GM19025 (cell line): Measurements from ENCODE around the gene PRLH.
"Not testable (repeated sequence)": the region's sequence is repeated elsewhere in the genome, so short reads cannot be mapped to it uniquely, and the experiment has no call there.

Experiments used
- ATAC-seq: cut with Tn5 transposase; IDR thresholded peaks from one replicate; pipeline ENCODE4 v1.9.1; 2021; ENCODE audit warnings: mild to moderate bottlenecking, low read depth, moderate library complexity; ENCODE audit not compliant: unreplicated experiment

Gene PRLH

DNA sequence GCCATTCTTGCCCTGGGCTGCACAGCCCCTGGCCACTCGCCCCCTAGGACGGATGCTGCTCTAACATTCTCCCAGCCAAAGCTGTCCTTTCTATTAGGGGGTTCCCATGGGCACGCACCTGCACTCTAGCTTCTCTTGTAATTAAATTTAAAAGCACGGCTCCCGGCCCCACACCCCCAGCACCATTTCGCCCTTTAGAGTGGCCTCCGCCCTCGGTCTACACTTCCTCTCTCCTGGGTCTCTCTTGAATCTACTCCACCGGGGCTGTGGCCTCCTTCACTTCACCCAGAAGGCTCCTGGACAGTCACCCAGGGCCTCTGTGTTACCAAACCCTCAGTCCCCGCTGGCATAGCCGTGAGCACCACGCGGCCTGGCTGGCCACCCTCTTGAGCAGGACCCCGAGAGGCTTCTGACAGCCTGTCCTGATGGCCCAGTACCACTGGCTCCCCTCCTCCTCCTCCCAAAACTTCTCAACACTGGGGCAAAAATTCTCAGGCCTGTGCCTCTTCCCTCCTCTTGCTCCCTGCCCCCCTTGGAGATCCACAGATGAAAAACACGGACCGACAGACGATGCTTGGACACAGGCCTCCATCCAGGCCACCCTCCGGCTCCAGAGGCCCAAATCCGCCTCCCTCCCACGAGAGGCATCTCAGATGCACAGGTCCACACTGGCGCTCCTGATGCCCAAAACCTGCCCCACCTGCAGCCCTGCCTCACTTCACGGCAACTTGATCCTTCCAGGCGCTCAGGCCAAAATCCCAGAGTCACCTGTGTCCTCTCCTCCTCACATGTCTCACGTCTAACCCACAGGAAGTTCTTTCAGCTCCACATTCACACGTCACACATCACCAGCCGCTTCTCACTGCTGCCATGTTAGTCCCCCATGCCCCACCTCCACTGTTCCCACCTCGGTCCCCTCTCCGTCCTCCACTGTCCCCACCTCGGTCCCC, 31.1 kb downstream of the PRLH start:
- ATAC-seq = no peak

DNA sequence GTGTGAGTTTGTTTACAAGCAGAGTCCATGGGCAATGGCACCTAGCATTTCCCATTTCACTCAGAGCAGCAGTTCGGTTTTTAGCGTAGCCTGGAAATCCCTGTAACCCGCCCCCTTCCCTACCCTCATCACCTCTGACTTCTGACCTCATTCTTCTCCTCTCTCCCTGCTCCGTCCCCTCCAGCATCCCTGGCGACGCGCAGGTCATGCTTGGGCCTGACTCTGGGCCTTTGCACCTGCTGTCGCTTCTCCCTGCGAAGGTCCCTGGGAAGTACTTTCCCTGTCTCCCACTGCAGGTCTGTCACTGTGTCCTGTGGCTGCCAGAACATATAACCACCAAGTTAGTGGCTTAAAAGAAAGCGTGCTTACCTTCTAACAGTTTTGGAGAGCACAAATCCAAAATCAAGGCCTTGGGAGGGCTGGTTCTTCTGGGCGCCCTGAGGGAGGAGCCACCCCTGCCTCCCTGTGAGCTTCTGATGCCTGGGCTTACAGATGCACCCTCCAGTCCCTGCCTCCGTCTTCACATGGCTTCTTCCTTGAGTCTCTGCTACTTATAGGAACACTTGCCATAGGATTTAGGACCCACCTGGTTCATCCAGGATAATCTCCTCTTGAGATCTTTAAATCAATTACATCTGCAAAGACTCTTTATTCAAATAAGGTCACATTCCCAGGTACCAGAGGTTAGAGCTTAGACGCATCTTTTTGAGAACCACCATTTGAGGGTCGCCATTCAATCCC, 32.3 kb downstream of the PRLH start:
- ATAC-seq = no peak

DNA sequence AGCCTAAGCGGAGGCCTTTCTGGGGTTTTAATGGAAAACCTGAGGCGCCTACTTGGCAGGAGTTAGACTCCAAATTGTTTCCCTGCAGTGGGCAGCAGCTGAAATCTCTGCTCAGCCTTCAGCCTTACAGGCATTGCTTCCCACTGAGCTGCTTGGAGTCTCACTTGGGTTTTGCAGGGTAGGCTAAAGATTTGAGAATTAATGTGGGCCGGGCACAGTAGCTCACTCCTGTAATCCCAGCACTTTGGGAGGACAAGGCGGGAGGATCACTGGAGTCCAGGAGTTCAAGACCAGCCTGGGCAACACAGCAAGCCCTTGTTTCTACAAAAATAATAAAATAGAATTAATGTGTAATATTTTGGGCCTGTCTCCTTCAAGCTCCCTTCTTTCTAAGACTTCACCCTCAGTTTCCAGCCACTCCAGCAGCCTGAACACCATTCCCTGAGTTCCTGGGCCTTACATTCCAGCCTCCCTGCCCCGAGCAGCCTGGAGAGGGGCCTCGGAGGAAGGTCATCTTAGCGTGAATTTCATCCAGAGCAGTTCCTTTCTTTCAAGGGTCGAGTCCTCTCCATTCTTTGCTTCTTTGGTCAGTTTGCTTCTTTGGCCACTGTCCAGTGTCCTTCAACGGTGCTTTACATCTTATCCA, 33.2 kb downstream of the PRLH start:
- ATAC-seq = no peak

DNA sequence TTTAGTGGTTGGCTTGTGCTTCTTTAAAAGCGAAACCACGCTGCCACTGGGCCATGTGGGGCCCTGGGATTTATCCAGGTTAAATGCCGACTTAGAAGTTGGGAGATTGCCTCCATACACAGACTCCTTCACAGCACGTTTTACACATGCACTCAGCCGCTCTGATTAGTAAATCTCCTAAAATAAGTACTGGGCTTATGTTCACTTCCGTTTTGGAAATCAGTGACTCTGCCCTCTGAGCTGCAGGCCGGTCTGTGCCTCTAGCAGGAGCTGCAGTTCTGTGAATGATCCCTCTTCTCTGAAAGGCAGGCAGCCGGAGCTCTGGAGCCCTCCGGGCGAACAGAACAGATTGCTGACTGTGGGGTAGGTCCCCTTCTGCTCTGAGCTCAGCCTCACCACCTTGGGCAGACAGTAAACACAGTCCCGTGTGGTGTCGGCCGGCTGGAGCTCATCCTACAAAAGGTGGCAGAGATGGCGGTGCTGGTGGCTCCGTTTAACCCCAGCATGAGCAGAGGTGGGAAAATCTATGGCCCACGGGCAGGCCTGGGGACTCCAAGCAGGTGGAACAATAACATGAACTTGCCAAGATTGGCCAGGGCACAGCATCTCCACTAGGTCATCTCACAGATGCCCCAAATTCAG, 34.0 kb downstream of the PRLH start:
- ATAC-seq = no peak

DNA sequence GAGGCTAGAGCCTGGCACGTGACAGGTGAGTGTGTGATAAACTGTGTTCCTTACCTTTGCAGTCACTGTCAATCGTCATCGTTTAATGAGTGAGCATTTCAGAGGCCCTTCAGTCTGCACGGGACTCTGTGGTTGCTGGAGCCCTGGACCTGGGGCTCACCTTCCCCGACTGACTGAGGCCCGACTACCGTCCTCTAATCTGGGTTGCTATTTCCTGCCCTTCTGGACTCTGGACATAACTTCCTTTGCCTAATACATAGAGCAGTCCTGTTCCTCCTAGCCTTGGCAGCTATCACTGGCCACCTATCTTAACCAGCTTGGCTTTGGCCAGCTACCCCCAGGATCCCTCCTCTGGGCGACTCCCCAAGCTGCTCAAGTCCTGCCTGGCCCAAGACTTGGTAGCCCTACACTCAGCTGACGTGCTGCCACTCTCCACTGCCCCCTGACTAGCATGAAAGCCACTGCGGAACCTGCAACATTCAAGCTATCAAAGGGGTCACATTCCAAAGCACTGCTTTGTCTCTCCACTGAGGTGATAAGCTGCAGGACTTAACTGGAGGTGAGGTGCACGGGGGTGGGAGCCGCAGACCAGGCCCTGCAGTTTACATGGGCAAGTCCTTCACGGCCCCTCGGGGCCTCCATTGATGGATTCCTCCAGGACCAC, 35.2 kb downstream of the PRLH start:
- ATAC-seq = no peak

DNA sequence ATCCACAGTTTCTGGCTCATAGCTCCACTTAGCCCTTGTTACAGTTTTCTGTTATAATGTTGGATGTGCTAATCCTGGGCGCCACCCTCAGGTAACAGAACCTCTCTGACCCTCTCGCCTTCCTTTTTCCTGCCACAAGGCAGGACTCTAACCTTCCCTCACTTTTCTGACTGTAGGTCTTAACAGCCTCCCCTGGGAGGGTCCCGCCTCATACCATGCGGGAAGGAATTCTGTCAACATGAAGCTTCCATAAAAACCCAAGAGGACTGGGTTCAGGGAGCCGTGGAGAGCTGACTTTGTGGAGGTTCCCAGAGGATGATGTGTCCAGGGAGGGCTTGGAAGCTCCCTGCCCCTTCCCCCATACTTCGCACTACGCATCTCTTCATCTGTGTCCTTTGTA, 36.0 kb downstream of the PRLH start:
- no peak for ATAC-seq

DNA sequence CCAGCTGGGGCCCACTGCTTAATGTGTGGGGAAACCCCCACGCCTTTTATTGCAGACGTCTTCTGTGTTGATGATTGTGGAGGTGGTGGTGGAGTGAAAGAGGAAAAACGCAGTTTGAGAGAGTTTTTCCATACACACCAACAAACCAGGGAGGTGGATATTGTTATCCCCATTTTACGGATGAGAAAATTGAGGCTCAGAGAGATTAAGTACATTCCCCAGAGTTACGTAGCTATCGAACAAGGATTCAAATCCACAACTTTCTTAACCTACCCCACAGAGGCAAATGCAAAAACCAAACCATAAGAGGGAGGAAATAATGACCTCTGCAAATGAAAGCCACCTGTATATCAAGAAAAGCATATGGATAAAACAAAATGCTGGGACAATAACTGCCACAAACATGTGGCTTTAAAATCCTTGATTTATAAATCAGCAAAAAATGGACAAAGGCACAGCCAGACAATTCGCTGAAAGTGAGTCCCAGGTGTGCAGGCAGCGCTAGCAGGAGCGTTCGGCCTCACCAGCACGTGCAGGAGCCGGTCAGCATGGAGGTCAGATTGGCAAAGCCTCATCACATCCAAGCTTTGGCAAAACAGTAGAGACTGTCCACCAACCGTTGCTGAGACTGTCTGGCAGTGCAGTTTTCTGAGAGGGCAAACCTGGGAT, 36.8 kb downstream of the PRLH start:
- ATAC-seq = no peak

DNA sequence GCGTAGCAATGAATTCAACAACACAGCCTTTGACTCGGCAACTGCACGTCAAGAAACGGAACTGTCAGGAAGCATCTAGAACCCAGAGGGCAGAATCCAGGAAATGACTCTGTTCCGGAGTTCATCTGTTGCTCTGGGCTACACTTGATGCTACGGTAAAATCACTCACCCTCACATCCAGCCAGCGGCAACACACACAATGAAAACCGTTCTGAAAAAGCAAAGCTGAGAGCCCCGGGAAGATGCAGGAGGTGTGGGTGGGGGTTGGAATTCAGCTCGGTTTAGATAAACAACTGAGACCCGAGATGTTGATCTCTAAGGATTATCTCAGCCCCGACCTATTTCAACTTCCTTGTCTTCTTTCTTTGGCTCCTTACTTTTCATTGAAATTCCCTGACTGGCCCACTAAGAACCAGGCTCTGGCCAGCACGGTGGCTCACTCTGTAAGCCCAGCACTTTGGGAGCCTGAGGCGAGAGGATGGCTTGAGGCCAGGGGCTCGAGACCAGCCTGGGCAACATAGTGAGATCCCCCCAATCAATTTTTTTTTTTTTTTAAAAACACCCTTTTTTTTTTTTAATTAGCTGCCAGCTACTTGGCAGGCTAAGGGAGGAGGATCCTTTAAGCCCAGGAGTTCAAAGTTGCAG, 37.5 kb downstream of the PRLH start:
- no peak for ATAC-seq

DNA sequence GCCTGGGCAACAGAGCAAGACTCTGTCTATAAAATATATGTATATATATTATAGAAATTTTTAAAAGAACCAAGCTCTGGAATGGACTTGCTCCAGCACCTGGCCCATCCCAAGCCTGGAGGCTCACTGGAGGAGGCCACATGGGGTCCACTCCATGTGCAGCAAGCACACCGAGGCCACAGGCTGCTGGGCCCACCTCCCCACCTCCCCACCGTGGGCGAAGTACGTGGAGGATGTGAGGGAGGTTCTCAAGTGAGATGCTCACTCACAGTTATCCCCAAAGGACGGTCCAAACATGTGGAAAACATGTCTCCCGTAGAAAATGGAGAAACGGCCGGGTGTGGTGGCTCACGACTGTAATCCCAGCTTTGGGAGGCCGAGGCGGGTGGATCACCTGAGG, 38.0 kb downstream of the PRLH start:
- no peak for ATAC-seq

DNA sequence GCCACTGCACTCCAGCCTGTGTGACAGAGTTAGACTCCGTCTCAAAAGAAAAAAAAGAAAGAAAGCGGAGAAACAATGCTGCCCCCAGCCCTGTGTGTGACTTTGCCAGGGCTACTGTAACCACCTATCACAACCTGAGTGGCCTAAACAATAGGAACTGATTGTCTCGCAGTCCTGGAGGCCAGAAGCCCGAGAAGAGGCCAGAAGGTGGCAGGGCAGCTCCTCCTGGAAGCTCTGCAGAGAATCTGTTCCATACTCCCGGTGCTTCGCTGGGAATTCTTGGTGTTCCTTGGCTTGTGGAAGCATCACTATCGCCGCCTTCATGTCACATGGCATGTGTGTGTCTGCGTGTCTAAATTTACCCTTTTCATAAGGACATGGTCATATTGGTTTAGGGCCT, 38.6 kb downstream of the PRLH start:
- no peak for ATAC-seq

DNA sequence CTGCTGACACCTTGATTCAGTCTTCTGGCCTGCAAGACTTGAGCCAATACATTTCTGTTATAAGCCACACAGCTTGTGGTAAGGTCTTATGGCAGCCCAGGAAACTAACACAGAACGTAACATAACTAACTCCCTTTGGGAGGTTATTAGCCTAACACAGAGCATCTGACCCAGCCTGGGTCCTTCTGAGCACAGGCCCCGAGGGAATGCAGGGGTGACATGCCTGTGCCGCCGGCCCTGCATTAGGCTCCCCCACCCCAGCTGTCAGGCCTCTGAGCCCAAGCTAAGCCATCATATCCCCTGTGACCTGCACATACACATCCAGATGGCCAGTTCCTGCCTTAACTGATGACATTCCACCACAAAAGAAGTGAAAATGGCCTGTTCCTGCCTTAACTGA, 40.1 kb downstream of the PRLH start:
- not testable (repeated sequence) for ATAC-seq

DNA sequence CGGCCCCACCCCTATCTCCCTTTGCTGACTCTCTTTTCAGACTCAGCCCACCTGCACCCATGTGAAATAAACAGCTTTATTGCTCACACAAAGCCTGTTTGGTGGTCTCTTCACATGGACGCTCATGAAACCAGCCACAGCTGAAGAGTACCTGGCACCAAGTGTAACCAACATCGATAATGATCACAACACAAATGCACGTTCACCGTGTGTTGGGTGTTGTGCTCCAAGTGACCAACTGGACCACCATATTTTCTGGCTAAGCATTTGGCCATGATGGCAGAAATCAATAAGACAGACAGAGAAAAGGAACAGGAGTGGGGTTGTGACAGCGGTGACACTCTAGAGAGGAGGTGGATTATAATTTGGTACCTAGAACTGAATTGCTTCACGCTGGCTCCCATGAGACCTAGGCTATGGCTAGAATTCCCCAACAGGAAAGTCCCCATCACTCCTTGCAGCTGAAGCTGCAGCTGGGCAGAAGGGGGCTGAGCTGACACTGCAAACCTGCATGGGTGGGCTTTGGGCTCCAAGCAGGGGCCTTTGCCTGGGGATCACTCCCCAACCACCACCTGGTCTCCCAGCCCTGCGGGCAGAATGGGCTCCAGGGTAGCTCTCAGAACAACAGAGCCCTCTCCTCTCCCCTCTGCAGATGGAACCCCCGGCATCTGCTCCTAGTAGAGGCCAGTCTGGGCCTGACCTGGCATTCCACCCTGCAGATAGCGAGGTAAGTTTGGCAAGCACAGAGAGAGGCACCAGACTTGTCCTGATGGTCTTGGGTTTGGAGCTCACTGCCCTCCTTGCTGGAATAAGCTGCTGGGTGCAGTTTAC, 46.4 kb downstream of the PRLH start:
- ATAC-seq = no peak

DNA sequence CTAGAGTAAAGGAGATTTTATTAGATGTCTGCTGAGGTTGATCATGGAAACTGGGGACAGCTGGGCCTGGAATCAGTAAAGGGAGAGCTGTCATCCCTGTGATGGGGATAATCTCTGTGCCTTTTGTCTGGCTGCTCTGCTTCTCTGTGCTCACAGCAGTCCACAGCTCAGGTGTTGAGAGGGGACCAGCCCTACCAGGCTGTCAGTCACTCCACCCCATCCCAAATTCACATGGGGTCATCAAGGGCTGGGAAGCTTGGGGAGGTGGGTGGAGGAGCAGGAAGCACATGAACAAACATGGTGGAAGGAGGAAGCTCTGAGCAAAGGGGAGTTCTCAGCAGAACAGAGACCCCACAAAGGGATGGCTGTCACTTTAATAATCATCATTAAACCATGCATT, 47.3 kb downstream of the PRLH start:
- no peak for ATAC-seq

DNA sequence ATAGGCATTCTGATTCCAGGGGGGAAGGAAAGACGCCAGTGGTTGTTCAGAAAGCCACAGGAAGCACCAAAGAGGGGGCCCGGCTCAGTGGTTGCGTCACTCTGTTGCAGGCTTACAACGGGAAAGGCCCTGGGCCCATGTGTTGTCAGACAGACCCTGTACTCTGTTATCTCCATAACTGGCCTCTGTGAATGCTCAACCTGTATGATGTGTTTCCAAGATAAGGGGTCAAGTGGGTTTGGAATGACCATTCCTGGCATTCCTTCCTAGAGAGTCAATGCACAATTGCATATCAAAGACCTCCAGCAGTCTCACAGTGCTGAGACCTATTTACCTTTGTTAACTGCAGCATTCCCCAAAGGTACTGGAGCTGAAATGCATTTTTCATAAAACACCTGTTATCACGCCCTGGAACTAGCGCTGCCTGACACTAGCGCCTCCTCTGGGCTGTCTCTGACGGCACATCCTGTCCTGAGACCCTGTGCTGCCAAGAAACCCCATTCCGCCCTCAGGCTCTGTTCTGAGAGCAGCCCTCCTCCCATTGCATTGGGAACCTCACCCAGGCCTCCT, 47.9 kb downstream of the PRLH start:
- ATAC-seq = no peak

DNA sequence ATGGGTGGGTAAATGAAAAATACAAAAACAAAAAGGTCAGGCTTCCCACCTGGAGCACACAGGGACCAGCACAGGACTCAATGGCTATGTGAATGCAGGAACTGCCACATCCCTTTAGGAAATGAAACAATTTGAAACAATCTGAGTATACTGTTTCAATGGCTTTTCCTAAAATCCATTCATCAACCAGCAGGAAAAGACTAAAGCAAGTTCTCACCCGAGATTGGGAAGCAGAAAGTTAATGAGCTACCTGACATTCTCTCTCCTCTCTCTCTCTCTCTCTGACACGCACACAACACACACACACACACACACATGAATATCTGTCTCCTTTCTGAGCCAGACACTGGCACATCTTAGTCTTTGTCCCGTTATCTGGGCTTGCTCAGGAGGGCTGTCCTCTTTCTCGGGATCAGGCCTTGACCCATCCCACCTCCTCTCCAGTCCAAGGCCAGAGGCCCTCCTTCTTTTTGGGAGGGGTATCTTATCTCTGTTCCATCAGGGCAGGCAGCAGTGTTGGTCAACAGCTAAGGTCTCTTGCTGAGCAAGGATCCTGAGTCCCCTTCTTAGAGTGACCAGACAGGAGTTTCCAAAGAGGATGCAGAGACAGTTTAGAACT, 49.4 kb downstream of the PRLH start:
- ATAC-seq = no peak

DNA sequence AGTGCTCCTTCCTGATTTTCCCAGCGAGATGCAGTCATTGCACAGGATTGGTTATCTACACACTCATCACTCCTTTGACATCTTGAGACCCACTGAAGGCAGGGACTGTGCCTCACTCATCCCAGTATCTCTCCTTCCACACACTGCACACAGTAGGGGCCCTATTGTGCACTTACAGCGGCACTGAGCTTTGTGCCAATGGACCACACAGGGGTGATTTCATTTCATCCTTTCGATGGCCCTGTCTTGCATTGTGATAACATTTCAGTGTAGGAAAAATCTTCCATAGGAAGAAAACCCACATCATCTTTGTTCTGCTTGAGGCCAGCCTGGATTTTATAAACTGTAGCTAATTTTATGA, 50.0 kb downstream of the PRLH start:
- ATAC-seq = no peak
